WERI-Rb-1 (cell line): ENCODE results near the gene ACAD8.

Source experiments
- DNase-seq: peaks from one replicate; pipeline ENCODE4 v3.0.0-alpha.2; 2020
- H3K27ac ChIP-seq: fragments of 250-450 bp; sonication (Bioruptor Pico); 2 replicates; pipeline ENCODE4 v1.5.1; 2020; ENCODE audit warnings: mild to moderate bottlenecking, moderate library complexity
- H3K27me3 ChIP-seq: fragments of 250-450 bp; sonication (Bioruptor Pico); 2 replicates; pipeline ENCODE4 v1.5.1; 2021; ENCODE audit warnings: mild to moderate bottlenecking, low read depth, moderate library complexity; ENCODE audit not compliant: insufficient read depth, severe bottlenecking
- H3K36me3 ChIP-seq: fragments of 250-450 bp; sonication (Bioruptor Pico); 2 replicates; pipeline ENCODE4 v1.5.1; 2020; ENCODE audit warnings: mild to moderate bottlenecking, moderate library complexity
- H3K4me3 ChIP-seq: 2 replicates; pipeline ENCODE4 v1.5.1; 2011; ENCODE audit warnings: low read depth, mild to moderate bottlenecking, control low read depth, low read length
- H3K9me3 ChIP-seq: fragments of 250-450 bp; sonication (Bioruptor Pico); 2 replicates; pipeline ENCODE4 v1.5.1; 2021; ENCODE audit warnings: mild to moderate bottlenecking, moderate library complexity; ENCODE audit not compliant: severe bottlenecking
- CTCF ChIP-seq: IDR thresholded peaks from 2 replicates; pipeline ENCODE4 v1.5.1; 2011; ENCODE audit warnings: low read depth, mild to moderate bottlenecking, control low read depth, inconsistent platforms, low read length

ACAD8 gene

GRCh38 chr11:134266440-134266839 lies 13.1 kb downstream of the ACAD8 start:
- no peak for TF ChIP-seq CTCF
- Histone ChIP-seq H3K9me3 (no peaks in the 10 kb centered on the region), H3K27ac (no peak overlapping the region), H3K36me3 (peaks cover 14% of the 10 kb centered on the region), H3K4me3 (no peak overlapping the region), H3K27me3 (no peaks in the 10 kb centered on the region)
- DNase-seq = no peak

DNA sequence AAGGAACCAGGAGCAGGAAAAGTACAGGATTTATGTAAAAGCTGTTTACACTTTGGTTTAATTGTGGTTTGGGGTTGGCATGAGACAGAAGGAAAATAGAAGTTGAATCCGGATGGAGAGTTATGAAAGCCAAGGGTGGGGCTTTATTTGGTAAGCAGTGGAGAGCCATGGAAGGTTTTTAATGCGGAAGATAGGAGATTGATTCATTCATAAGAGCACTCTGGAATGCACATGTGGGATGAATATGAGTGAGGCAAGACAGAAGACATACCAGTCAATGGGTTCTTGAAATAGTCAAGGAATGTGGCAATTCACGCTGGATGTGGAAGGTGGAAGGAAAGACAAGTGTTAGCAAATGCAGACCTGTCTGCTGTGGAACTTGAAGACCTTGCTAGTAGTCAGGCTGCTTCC lies 13.5 kb downstream of the ACAD8 start:
- no peak for DNase-seq
- Histone ChIP-seq H3K27ac (no peak overlapping the region), H3K4me3 (no peak overlapping the region), H3K27me3 (no peaks in the 10 kb centered on the region), H3K36me3 (peaks cover 10% of the 10 kb centered on the region), H3K9me3 (no peaks in the 10 kb centered on the region)
- TF ChIP-seq CTCF = no peak

DNA sequence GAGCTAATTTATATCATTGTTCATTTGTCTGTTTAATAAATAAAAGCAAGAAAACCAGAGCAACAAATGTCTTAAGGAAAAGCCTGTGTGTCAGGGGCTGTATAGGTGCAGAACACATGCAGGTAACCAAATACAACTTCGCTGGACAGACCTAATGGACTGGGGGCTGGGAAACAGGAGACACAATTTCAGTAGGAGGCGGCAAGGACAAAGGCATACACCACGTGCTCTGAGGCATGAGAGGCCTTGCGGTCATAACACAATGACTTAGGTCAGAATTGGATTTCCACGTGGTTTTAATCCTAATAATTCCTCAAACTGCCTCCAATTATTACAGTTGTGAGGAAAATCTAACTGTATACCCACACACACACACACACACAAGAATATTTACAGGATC lies 14.1 kb downstream of the ACAD8 start:
- Histone ChIP-seq H3K36me3 (peaks cover 5% of the 10 kb centered on the region; the same call in 1 of the 2 replicates), H3K27me3 (no peaks in the 10 kb centered on the region), H3K9me3 (no peaks in the 10 kb centered on the region), H3K27ac (no peak overlapping the region), H3K4me3 (no peak overlapping the region)
- no peak for TF ChIP-seq CTCF
- no peak for DNase-seq

- Histone ChIP-seq H3K27ac (no peak overlapping the region), H3K4me3 (no peak overlapping the region), H3K36me3 (peaks cover under 1% of the 10 kb centered on the region; the same call in 1 of the 2 replicates), H3K9me3 (no peaks in the 10 kb centered on the region), H3K27me3 (no peaks in the 10 kb centered on the region)
- TF ChIP-seq CTCF = no peak
- DNase-seq = no peak
Measured at GRCh38 chr11:134267966-134268365, 14.6 kb downstream of the ACAD8 start.

DNA sequence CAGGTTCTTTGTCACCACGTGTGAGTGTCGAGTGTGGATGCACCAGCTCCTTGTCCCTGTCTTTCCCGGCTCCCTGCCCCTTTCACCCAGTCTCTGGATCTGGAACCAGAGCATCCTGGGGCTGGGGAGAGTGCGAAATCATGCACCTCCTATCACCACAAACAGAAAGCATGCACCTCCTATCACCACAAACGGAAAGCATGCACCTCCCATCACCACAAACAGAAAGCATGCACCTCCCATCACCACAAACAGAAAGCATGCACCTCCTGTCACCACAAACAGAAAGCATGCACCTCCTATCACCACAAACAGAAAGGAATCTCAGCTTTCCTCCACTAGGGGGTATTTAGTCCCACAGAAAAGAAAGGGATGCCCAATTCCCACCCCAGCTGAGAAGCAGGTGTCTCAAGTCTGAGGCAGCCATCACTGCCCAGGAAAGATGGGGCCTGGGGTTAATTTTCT lies 16.9 kb downstream of the ACAD8 start:
- H3K27me3 ChIP-seq = no peaks in the 10 kb centered on the region
- H3K27ac ChIP-seq = no peak overlapping the region
- peak; percentile 65 for TF ChIP-seq CTCF
- H3K4me3 ChIP-seq = no peak overlapping the region
- no peaks in the 10 kb centered on the region for H3K9me3 ChIP-seq
- no peaks in the 10 kb centered on the region for H3K36me3 ChIP-seq
- DNase-seq = peak; percentile 17

DNA sequence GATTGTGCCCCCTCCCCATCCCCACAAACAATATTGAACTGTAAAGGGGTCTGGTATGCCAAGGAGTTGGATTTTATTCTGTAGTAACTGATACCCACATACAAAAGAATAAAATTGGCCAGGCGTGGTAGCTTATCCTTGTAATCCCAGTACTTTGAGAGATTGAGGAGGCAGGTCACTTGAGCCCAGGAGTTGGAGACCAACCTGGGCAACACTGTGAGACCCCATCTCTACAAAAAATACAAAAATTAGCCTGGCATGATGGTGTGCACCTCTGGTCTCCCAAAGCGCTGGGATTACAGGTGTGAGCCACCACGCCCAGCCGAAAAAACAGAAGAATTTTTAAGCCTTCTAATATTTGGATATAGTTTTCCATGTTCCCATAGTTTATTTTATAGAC lies 18.6 kb downstream of the ACAD8 start:
- no peak for DNase-seq
- Histone ChIP-seq H3K4me3 (no peak overlapping the region), H3K36me3 (no peaks in the 10 kb centered on the region), H3K9me3 (no peaks in the 10 kb centered on the region), H3K27me3 (no peaks in the 10 kb centered on the region), H3K27ac (no peak overlapping the region)
- TF ChIP-seq CTCF = no peak
